Measurements from ENCODE around the gene MTX1.

DNA sequence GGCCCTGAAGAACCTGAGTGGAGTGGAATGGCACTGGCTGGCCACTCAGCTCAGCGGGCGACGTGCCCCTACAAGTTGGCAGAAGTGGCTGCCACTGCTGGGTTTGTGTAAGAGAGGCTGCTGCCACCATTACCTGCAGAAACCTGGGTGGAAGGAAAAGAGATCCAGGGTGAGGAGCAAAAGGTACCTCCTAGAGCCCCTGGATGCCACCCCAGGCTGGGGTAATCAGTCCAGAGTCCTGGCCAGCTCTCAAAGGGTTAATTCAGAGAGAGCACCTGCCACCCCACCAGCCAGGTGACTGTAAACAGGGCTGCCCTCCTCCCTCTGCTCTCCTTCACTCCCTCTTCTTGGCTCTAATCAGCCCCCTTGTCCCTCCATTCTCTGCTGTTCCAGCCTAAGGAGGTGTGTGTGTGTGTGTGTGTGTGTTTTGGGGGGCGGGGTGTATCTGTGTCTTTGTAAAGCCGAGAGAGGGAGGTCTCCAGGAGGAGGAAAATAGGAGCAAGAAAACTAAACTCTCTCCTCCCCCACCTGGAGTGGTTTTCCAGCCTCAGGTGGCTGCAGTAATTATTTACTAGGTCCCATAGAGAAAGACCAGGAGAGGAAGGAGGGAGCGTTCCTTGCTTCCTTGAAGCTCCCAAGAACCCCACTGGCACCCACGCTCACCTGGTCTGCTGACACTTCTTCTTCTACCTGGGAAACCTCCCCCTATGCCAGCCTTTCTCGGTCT is 22.3 kb upstream of the MTX1 start:
- TF ChIP-seq, protein P1, sequence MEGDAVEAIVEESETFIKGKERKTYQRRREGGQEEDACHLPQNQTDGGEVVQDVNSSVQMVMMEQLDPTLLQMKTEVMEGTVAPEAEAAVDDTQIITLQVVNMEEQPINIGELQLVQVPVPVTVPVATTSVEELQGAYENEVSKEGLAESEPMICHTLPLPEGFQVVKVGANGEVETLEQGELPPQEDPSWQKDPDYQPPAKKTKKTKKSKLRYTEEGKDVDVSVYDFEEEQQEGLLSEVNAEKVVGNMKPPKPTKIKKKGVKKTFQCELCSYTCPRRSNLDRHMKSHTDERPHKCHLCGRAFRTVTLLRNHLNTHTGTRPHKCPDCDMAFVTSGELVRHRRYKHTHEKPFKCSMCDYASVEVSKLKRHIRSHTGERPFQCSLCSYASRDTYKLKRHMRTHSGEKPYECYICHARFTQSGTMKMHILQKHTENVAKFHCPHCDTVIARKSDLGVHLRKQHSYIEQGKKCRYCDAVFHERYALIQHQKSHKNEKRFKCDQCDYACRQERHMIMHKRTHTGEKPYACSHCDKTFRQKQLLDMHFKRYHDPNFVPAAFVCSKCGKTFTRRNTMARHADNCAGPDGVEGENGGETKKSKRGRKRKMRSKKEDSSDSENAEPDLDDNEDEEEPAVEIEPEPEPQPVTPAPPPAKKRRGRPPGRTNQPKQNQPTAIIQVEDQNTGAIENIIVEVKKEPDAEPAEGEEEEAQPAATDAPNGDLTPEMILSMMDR (IDR thresholded peaks at IDR 0.05 in 4 of 5, conservative IDR thresholded peaks at IDR 0.05 in 1 of 5): no peak
- no peak for TF ChIP-seq POLR2A (IDR thresholded peaks at IDR 0.05)

Measured in gastrocnemius medialis (tissue), 4 donors.